Pulmonary artery endothelial cell (primary cell): ENCODE data around the gene FKBP5. TPM values are rescaled to one million over a fixed set of nuclear protein-coding genes. Genes with fewer than 3 reads are reported as not detected.
"Not testable (repeated sequence)": the region's sequence is repeated elsewhere in the genome, so short reads cannot be mapped to it uniquely, and the experiment has no call there.

Experiments
- DNase-seq: peaks from one replicate; pipeline ENCODE4 v3.0.0-alpha.2; 2011; ENCODE audit warnings: low read depth, low spot score
- total RNA-seq: library from RNA; depleted of rRNA; stranded (reverse); fragments of >200 nt; gene quantifications from 2 replicates; pipeline ENCODE4 v1.2.3, GENCODE V29; 2014

The FKBP5 gene
- total RNA-seq, 1 donor from 2014 or later: 67.2 TPM

DNA sequence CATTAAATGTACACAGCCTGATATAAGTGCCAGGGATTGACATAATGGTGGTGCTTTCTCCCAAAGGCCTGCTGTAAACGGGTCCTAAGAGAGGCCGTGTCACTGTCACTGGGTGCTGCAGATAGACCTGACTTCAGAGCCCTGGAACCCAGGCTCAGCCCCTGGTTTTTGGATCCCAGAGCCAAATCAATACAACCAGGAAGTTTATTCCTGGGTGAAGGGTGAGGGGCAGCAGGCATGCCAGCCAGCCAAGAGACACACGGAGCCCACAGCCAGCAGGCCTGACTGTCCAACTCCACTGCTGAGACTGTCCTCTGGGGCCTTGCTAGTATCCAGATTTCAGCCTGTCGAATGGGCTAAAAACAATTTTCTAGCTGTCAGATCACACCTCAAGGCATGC lies 35.3 kb upstream of the FKBP5 start:
- no peak for DNase-seq

DNA sequence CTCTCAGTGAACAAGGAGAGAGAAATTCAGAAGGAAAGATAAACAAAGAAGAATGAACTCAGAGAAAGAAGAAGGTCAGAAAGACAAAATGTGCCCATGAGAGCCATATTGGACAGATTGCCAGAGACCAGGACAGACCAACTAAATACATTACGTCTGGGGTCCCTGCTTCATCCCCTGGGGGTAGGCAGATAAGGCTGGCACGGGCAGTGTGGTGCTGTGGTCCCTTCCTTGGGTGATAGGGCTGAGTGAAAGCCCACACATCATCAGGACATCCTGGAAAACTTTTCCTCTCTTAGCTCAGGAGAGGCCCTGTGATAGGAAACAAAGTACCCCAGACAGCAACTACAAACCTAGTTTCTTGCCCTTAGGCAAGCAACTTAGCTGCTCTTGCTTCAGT lies 34.9 kb upstream of the FKBP5 start:
- DNase-seq: no peak

DNA sequence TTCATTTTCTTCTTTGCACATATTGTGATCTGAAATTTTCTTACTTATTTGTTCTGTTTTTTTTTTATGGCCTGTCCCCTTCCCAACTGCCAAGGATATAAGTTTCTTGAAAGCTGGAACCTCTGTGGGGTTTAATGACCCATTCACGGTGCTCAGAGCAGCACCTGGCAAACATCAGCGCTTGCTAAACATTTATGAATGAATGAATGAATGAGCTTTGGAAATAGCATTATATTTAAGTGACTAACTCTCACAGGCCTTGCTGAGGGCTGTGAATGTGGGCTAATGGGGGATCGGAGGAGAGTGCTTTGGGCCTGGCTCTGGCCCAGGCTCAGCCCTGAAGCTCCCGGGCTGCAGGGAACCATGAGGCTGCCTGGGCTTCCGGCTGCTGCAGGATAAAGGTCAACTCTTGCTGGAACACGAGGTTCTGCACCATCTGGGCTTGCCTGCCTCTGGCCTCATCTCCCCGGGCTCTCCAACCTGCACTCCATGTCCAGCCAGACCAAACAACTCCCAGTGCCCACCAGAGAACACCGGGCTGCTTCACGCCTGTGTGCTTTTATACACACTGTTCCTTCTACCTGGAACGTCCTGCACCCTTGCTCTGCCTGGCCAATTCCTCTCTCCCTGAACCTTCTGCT lies 33.5 kb upstream of the FKBP5 start:
- no peak for DNase-seq

DNA sequence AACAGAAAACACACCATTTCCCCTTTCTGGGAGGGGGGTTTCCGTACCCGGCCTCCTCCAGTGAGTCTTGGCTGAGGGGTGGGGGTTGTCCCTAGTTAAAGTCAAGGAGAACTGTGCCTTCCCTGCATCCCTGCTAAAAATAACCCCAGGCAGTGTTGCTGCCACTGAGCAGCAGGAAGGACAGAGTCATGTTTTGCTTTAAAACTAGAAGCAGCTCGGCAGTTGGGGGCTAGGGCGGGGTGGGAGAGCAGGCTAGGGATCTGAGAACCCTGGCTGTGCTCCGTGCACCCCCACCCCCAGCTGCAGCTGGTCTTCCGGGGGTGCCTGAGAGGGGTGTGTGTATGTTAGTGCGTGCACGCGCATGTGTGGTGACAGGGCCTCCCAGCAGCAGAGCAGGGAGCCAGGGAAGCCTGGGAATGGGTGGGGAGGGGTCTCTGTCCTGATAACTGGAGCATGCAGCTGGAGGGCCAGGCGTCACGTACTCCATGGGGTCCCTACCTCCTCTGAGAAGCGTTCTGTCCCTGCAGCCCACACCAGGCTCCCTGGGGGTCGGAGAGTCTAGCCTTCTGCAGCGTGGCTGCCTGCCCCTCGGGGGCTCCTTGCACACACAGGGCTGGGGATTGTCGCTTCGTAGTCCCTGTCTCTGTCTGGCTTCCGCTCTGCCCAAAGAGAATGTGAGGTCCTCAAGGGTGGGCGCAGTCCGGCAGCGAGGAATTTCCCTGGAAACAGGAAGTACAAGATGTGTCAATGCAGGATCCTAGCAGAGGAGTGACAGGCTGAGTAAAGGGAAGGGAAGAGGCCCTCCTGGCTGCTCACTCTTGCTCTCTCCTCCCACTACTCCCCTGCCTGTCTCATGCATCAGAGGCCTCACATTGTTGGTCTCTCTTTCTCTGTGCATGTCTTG lies 31.4 kb upstream of the FKBP5 start:
- DNase-seq: no peak

DNA sequence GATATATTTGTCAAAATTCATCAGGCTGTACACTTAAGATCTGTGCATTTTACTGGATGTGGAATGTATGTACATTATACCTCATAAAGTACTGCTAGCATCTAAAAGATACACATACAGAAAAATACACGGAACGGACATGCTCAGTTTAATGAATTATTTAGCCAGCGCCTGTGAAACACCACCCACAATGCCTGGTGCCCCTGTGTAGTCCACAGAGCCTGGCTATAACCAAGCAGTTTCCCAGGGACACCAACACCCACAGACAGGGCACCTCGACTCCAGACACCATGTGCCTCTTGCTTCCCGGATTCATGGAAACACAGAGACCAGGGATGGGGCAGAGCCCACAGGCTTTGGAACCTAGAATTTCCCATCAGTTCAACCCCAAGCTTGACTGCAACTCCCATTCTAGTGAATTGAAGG lies 30.7 kb upstream of the FKBP5 start:
- DNase-seq: no peak

DNA sequence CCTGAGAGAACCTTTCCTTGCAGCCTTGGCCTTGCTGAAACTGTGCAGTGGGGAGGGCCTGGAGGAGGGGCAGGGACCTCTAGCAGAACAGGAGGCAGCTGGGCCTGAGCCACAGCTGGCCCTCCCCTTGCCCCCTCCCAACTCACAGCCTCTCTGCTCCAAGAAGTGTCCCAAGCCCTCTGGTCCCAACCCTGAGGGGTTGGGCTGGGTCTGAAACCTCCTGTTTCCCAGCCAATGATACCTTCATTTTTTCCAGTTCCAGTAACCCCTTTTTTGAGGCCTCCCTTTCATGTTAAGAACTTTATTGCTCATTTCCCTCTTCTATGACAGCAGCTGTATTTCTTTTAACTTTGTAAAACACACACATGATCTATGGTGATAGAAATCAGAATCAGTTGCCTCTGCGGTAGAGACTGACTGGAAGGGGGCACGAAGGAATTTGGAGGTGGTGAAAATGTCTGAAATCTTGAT lies 30.2 kb upstream of the FKBP5 start:
- no peak for DNase-seq

DNA sequence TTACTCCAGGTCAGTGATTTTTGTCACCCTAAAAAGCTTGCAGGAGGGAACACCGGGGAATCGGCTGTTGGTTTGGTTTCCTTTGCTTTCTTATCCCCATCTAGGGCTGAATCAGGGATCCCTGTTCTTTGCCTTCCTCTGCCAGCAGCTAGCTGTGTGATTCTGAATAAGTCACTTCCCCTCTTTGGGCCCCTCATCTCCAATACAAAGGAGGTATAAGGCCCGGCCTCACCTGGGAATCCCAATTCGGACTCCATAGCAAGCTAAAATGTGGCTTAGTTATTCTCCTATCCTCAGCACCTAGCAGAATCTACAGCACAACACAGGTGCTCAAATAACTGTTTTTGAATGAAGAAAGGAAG lies 29.6 kb upstream of the FKBP5 start:
- no peak for DNase-seq

DNA sequence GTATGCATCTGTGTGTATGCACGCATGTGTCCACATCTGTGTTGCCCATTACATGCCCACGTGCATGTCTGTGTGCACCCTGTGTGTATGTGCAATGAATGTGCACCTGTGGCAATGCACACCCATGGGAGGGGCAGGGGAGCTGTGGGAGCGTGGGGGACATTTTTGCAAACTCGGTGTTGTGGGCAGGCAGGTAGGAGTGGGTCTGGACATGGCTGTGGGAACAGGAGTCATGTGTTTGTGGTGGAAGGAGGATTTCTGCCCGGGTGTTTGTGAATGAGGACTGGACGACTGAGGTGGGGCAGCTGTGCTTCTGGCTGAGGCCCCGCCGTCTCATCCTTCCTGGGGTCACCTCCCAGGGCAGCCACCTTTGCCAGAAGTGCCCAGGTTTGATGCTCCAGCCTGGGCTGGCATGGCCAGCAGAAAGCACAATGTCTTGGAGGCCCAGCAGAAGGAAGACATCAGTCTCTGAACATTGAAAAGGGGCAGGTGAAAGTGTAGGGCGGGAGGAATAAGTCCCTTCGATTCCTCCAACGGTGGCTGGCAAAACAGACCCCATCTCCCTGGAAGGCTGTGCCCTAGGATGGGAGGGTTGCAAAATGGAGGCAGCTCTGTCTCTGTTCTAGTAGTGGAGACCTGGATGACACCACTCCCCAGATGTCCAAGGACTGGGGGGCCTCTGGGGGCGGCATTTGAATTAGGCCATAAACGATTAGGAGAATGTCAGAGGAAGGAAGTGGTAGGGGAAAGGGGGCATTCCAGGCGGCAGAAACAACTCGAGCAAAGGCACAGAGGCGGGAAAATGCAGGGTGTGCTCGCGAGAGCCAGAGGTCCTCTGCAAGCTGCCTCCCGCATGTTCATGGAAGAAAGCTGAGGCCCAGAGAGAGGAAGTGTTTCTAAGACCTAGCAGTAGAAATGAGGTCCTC lies 29.0 kb upstream of the FKBP5 start:
- no peak for DNase-seq

DNA sequence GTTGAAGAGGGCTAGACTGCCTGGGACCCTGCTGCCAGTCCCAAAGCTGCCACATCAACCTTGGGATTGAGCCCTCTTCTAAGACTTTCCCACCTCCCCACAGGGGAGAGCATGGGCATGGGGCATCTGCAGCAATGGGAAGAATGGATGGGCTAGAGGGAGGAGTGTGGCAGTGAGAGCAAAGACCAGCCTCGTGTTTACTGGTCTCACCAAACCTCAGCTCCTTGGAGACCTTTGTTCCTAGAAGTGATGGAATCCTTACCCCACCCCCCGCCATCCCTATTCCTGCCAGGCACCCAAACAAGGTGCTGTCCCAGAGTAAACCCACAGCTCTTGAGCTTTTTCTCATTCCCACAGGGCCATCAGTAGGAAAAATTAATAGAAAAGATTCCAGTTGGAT lies 28.1 kb upstream of the FKBP5 start:
- DNase-seq: no peak

DNA sequence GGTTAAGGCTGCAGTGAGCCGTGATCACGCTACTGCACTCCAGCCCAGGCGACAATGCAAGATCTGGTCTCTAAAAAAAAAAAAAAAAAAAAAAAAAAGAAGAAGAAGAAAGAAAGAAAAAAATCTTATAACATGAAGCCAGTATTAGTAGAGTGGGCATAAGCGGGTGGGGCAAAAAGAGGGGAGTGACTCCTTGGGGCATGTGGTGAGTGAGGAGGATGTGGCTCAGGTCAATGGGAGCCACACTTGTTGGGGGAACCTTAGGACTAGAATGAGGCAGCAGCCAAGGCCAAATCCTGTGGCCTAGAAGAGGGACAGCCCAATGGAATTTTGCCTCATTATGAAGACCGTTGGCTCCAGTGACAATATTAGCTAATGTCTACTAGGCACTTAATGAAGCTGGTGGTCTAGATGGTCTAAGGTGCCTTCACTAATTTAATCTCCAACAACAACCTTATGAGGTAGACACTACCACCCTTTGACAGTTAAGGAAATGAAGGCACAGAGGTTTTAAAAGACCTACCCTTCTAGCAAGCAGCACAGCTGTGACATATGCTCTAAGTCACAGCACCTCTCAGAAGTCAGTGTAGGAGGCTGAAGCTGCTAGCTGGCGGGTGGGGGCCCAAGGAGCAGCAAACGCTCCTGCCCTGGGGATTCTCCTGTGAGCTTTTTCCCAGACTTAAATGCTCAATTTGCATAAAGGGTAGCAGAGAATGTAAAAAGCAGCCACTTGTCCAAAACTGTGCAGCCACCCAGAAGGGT lies 24.5 kb upstream of the FKBP5 start:
- DNase-seq: no peak

DNA sequence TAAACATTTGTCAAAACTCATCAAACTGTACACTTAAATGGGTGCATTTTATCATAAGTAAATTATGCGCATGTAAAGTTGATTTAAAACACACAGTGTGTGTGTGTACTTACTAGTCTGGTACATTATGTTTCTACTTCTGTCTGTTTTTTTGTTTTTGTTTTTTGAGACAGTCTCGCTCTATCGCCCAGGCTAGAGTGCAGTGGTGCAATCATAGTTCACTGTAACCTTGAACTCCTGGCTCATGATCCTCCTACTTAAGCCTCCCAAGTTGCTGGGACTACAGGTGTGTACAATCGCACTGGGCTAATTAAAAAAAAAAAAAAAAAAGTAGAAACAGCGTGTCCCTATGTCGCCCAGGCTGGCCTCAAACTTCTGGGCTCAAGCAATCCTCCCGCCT lies 23.0 kb upstream of the FKBP5 start:
- no peak for DNase-seq

DNA sequence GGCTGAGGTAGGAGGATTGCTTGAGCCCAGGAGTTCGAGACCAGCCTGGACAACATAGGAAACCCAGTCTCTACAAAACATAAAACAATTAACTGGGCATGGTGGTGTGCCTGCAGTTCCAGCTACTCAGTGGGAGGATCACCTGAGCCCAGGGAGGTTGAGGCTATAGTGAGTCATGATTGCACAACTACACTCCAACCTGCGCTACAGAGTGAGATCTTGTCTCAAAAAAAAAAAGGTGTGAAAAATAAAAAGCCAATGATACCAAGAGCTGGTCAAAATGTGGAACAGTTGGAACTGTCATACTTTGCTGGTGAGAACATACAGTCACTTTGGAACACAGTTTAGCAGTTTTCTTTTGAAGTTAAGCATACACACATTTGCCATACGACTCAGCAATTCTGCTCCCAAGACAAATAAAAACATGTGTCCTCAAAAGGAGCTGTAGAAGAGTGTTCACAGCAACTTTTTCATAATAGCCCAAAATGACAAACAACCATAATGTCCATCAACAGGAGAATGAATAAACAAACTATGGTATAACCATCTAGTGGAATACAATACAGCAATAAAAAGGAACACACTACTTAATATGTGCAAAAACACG lies 21.6 kb upstream of the FKBP5 start:
- DNase-seq: no peak

DNA sequence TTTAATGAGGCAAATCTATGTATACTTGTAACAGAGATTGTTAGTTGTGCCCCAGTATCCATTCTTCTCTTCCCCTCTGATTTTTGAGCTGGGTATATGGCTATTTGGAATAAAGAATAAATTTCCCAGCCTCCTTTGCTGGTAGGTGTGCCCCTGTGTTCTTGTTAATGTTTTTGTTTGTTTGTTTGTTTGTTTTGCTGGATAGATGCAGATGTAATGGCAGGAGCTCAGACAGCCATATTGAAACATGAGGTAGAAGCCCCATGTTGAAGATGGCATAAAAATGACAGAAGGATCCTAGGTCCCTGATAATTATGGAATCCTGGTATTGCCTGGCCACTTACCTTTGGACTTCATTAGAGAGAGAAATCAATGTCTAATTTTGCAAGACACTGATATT lies 19.9 kb upstream of the FKBP5 start:
- DNase-seq: no peak

DNA sequence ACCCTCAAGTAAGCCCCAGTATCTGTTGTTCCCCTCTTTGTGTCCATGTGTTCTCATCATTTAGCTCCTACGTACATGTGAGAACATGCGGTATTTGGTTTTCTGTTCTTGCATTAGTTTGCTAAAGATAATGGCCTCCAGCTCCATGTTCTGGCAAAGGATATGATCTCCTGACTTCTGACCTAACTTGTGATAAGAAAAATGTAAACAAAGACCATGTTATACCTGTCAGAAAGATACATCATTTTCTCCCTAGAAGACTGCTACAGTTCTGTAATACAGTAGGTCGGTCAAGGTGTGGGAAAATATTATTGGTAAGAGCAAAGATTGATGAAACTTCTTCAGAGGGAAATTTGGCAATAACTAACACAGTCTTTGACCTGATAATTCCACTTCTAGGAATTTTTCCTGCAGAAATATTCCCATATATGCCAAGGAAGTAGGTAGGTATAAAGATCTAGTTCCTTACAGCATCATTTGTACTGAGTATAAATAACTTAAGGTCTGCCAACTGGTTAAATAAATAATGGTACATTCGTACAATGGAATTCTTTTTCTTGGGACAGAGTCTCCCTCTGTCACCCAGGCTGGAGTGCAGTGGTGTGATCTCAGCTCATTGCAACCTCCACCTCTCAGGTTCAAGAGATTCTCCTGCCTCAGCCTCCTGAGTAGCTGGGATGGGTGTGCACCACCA lies 19.1 kb upstream of the FKBP5 start:
- no peak for DNase-seq

DNA sequence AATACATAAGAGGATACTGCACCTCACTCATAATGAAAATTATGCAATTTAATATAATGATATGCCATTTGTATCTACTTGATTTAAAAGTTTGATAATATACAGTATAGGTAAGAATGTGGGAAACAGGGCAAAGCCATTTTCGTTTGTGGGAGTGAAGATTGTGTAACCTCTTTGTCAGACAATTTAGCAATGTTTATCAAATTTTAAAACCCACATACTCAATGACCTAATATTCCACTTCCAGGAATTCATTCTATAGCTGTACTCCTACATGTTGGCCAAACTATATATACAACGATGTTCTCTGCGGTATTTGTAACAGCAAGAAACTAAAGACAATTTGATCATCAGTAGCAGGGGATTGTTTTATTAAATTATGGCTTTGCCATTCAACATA lies 17.8 kb upstream of the FKBP5 start:
- no peak for DNase-seq

DNA sequence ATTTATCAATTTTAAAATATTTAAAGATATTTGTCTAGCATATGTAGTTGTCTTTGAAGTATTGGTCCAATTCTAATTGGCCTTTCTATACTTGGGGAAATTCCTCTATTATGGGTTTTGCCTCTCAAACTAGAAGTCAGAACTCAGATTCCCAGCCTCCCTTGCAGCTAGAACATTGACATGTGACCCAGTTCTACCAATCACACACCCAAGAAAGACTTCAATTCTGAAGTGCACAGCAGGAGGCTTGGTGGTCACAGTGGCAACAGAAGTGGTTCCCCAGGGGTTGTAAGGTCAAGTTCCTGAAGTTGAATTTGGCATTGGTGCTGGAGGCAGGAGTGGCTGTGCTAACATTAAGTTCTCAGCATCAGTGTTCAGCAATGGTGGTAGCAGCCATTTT lies 14.8 kb upstream of the FKBP5 start:
- no peak for DNase-seq

DNA sequence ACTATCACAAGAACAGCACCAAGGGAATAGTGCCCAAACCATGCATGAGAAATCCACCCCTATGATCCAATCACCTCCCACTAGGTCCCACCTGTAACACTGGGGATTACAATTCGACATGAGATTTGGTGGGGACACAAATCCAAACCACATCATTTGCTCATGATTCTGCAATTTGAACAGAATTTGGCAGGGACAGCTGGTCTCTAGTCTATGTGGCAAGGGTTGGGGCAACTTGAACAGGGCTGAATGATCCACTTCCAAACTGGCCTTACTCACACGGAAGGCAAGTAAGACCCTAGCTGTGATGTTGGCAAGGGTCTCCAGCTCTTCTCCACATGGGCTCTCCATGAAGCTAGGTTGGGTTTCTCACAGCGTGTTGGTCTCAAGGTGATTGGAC lies 10.1 kb upstream of the FKBP5 start:
- no peak for DNase-seq

DNA sequence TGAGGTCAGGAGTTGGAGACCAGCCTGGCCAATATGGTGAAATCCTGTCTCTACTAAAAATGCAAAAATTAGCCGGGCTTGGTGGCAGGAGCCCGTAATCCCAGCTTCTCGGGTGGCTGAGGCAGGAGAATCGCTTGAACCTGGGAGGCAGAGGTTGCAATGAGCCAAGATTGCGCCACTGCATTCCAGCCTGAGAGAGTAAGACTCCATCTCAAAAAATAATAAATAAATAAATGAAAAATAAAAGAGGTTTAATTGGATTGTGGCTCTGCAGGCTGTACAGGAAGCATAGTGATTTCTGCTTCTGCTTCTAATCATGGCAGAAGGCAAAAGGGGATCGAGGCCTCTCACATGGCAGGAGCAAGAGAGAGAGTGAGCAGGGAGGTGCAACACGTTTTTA lies 9.7 kb upstream of the FKBP5 start:
- not testable (repeated sequence) for DNase-seq

DNA sequence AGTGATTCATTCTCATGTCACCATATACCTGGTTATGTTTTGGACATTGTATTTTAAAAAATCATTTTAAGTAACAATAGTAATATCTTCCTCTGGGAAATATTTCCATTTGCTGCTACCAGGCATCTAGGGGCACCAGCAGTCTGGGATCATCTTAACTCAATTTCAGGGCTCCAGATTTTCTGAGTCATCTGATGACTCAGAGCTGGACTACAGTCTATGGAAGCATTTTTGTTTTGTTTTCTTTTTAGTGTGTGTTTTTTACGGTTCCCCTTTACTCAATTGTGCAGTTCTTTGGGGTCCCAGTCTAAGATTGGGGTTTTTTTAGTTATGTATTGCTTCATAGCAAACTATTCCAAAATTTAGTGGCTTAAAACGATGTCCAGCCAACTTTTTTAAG lies 5.7 kb upstream of the FKBP5 start:
- DNase-seq: no peak
